Endothelial cell (in vitro differentiated cells): Measurements from ENCODE around the gene KCTD20. TPM values are rescaled to one million over a fixed set of nuclear protein-coding genes. Genes with fewer than 3 reads are reported as not detected.

ENCODE experiments used
- DNase-seq: peaks from one replicate; pipeline ENCODE4 v3.0.0; 2021; ENCODE audit warnings: low spot score
- H3K27ac Mint-ChIP-seq: one replicate; pipeline ENCODE4 v1.8.0; 2021; ENCODE audit warnings: mixed read lengths, inconsistent platforms; ENCODE audit not compliant: unreplicated experiment
- H3K27me3 Mint-ChIP-seq: one replicate; pipeline ENCODE4 v1.8.0; 2021; ENCODE audit warnings: mild to moderate bottlenecking, moderate library complexity, mixed read lengths, inconsistent platforms; ENCODE audit not compliant: unreplicated experiment
- H3K36me3 Mint-ChIP-seq: one replicate; pipeline ENCODE4 v1.8.0; 2021; ENCODE audit warnings: mild to moderate bottlenecking, low read depth, mixed read lengths, inconsistent platforms; ENCODE audit not compliant: unreplicated experiment
- H3K4me1 Mint-ChIP-seq: one replicate; pipeline ENCODE4 v1.8.0; 2021; ENCODE audit warnings: mild to moderate bottlenecking, mixed read lengths, inconsistent platforms; ENCODE audit not compliant: unreplicated experiment
- H3K4me3 Mint-ChIP-seq: one replicate; pipeline ENCODE4 v1.8.0; 2021; ENCODE audit warnings: mild to moderate bottlenecking, mixed read lengths, inconsistent platforms; ENCODE audit not compliant: unreplicated experiment
- H3K9me3 Mint-ChIP-seq: one replicate; pipeline ENCODE4 v1.8.0; 2021; ENCODE audit warnings: mixed read lengths, inconsistent platforms; ENCODE audit not compliant: unreplicated experiment
- CTCF ChIP-seq: fragments of 200-600 bp; sonication (generic); IDR thresholded peaks from one replicate; pipeline ENCODE4 v1.5.0; 2021; ENCODE audit warnings: antibody characterized with exemption; ENCODE audit not compliant: unreplicated experiment
- total RNA-seq: library from RNA; stranded (reverse); fragmentation: NEBNext Ultra II Directional; extraction: Animal tissue kit (Norgen Biotek cat#: 25700); gene quantifications from one replicate; pipeline ENCODE4 v1.2.1, GENCODE V29; 2021; ENCODE audit not compliant: unreplicated experiment

The KCTD20 gene
- total RNA-seq, 1 donor from 2014 or later, result 43.0 TPM

- no peak overlapping the region for H3K4me3 Mint-ChIP-seq
- H3K27ac Mint-ChIP-seq, result no peak overlapping the region
- no peak for DNase-seq
- no peak for TF ChIP-seq CTCF
- peaks cover 2% of the 10 kb centered on the region for H3K4me1 Mint-ChIP-seq
- H3K9me3 Mint-ChIP-seq, result no peaks in the 10 kb centered on the region
- no peaks in the 10 kb centered on the region for H3K27me3 Mint-ChIP-seq
- peaks cover 28% of the 10 kb centered on the region for H3K36me3 Mint-ChIP-seq
Measured at GRCh38 chr6:36516559-36516958, 73.8 kb downstream of the KCTD20 start.

- Mint-ChIP-seq H3K4me3 (no peak overlapping the region), H3K9me3 (no peaks in the 10 kb centered on the region), H3K27me3 (no peaks in the 10 kb centered on the region), H3K4me1 (peaks cover 2% of the 10 kb centered on the region), H3K27ac (no peak overlapping the region), H3K36me3 (peaks cover 24% of the 10 kb centered on the region)
- no peak for TF ChIP-seq CTCF
- DNase-seq, result no peak
Measured at GRCh38 chr6:36516988-36517387, 74.2 kb downstream of the KCTD20 start.

- H3K9me3 Mint-ChIP-seq, result no peaks in the 10 kb centered on the region
- no peak overlapping the region for H3K4me3 Mint-ChIP-seq
- TF ChIP-seq CTCF, result no peak
Measured at GRCh38 chr6:36517408-36517807, 74.6 kb downstream of the KCTD20 start.

GRCh38 chr6:36519352-36519751, 76.6 kb downstream of the KCTD20 start:
- Mint-ChIP-seq H3K4me1 (peaks cover 2% of the 10 kb centered on the region), H3K27me3 (no peaks in the 10 kb centered on the region), H3K4me3 (no peak overlapping the region), H3K36me3 (peaks cover 23% of the 10 kb centered on the region), H3K27ac (no peak overlapping the region), H3K9me3 (no peaks in the 10 kb centered on the region)
- TF ChIP-seq CTCF, result no peak
- DNase-seq, result no peak

More at GRCh38 chr6:36517408-36517807, 74.6 kb downstream of the KCTD20 start:
- H3K4me1 Mint-ChIP-seq, result peaks cover 2% of the 10 kb centered on the region
- no peak for DNase-seq
- peaks cover 20% of the 10 kb centered on the region for H3K36me3 Mint-ChIP-seq
- H3K27me3 Mint-ChIP-seq, result no peaks in the 10 kb centered on the region
- no peak overlapping the region for H3K27ac Mint-ChIP-seq

- DNase-seq, result no peak
- Mint-ChIP-seq H3K4me1 (peaks cover 7% of the 10 kb centered on the region), H3K27me3 (no peaks in the 10 kb centered on the region), H3K36me3 (peaks cover 27% of the 10 kb centered on the region), H3K27ac (no peak overlapping the region), H3K4me3 (no peak overlapping the region), H3K9me3 (no peaks in the 10 kb centered on the region)
- TF ChIP-seq CTCF, result no peak
Measured at GRCh38 chr6:36523451-36523850, 80.7 kb downstream of the KCTD20 start.
